ENCODE data around the gene PPIP5K2.

PPIP5K2 gene

DNA sequence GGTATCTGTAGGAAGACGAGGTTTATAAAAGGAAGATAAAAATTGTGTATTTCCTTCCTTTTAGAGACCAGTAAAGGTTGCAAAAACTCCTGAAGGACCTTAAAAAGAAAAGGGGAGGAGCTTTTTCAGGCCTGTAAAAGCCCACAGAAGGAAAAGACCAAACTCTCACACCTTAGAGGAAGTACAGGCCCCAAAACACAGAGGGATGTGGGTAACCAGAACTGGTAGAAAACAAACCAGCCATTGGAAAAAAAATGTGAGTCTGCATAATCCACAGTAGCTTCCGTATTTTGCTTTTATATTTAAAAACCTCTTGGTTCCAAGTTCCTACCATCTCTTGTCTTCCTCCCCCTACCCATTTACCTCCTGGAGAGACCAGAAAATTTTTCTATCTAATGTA lies 8.6 kb upstream of the PPIP5K2 start:
- H3K27me3 ChIP-seq (replicated peaks; ENCODE audit: insufficient read depth, low read length) = no peaks in the 10 kb centered on the region
- H3K79me2 ChIP-seq (ENCODE audit: low read length) = peaks cover 7% of the 10 kb centered on the region; the same call in 1 of the 2 replicates

DNA sequence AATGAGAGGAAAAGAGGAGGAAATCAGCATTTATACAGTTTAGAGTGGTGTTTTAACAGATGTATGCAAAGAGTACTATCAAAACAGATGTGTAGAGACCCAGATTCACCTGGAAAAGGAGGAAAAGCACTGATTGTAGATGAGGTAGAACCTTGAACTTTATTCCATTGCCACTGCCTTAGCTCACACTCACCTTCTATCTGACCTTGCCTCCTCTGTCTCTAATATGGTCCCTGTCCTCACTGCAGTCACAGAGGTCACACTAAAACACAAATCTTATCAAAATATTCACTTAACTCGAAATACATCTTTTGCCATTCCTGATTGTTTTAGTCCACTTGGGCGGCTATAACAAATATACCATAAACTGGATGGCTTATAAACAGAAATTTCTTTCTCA lies 7.2 kb upstream of the PPIP5K2 start:
- Histone ChIP-seq H3K79me2 (ENCODE audit: low read length) (peaks cover 16% of the 10 kb centered on the region), H3K36me3 (replicated peaks; ENCODE audit: insufficient read depth, low read length) (no peaks in the 10 kb centered on the region), H3K9me3 (replicated peaks; ENCODE audit: insufficient read depth, low read length) (no peaks in the 10 kb centered on the region), H3K4me1 (ENCODE audit: low read length) (no peaks in the 10 kb centered on the region), H3K4me3 (ENCODE audit: low read length) (no peak overlapping the region), H3K9ac (ENCODE audit: low read length) (no peak overlapping the region), H3K4me2 (ENCODE audit: low read depth, low read length) (no peak overlapping the region), H3F3A (ENCODE audit: insufficient read depth, low read length) (no peaks in the 10 kb centered on the region), H3K27me3 (replicated peaks; ENCODE audit: insufficient read depth, low read length) (no peaks in the 10 kb centered on the region), H3K27ac (ENCODE audit: low read length) (no peak overlapping the region), H3K9me2 (replicated peaks; ENCODE audit: insufficient read depth, low read length) (no peaks in the 10 kb centered on the region), H4K20me1 (ENCODE audit: insufficient read depth, low read length) (no peaks in the 10 kb centered on the region), H2AFZ (ENCODE audit: low read length) (no peak overlapping the region)
- TF ChIP-seq EZH2phosphoT487 (IDR thresholded peaks at IDR 0.05; ENCODE audit: low read length) (no peak), EZH2 (optimal IDR thresholded peaks at IDR 0.05; ENCODE audit: low read depth, low read length) (no peak)
- TF ChIP-seq, protein P1, sequence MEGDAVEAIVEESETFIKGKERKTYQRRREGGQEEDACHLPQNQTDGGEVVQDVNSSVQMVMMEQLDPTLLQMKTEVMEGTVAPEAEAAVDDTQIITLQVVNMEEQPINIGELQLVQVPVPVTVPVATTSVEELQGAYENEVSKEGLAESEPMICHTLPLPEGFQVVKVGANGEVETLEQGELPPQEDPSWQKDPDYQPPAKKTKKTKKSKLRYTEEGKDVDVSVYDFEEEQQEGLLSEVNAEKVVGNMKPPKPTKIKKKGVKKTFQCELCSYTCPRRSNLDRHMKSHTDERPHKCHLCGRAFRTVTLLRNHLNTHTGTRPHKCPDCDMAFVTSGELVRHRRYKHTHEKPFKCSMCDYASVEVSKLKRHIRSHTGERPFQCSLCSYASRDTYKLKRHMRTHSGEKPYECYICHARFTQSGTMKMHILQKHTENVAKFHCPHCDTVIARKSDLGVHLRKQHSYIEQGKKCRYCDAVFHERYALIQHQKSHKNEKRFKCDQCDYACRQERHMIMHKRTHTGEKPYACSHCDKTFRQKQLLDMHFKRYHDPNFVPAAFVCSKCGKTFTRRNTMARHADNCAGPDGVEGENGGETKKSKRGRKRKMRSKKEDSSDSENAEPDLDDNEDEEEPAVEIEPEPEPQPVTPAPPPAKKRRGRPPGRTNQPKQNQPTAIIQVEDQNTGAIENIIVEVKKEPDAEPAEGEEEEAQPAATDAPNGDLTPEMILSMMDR (IDR thresholded peaks at IDR 0.05; ENCODE audit: low read length) = no peak
- no peak for DNase-seq

More for the DNA sequence above, 8.6 kb upstream of the PPIP5K2 start:
- no peak overlapping the region for H2AFZ ChIP-seq (ENCODE audit: low read length)
- no peaks in the 10 kb centered on the region for H3K4me1 ChIP-seq (ENCODE audit: low read length)
- H3K9ac ChIP-seq (ENCODE audit: low read length) = no peak overlapping the region
- H3K4me2 ChIP-seq (ENCODE audit: low read depth, low read length) = no peak overlapping the region
- no peaks in the 10 kb centered on the region for H3K36me3 ChIP-seq (replicated peaks; ENCODE audit: insufficient read depth, low read length)
- no peaks in the 10 kb centered on the region for H3F3A ChIP-seq (ENCODE audit: insufficient read depth, low read length)
- no peak overlapping the region for H3K27ac ChIP-seq (ENCODE audit: low read length)
- no peaks in the 10 kb centered on the region for H3K9me3 ChIP-seq (replicated peaks; ENCODE audit: insufficient read depth, low read length)
- H3K4me3 ChIP-seq (ENCODE audit: low read length) = no peak overlapping the region
- H4K20me1 ChIP-seq (ENCODE audit: insufficient read depth, low read length) = no peaks in the 10 kb centered on the region
- H3K9me2 ChIP-seq (replicated peaks; ENCODE audit: insufficient read depth, low read length) = no peaks in the 10 kb centered on the region
- TF ChIP-seq, protein P1 (IDR thresholded peaks at IDR 0.05; ENCODE audit: low read length) = no peak
- TF ChIP-seq EZH2 (optimal IDR thresholded peaks at IDR 0.05; ENCODE audit: low read depth, low read length) (no peak), EZH2phosphoT487 (IDR thresholded peaks at IDR 0.05; ENCODE audit: low read length) (no peak)
- DNase-seq = no peak

DNA sequence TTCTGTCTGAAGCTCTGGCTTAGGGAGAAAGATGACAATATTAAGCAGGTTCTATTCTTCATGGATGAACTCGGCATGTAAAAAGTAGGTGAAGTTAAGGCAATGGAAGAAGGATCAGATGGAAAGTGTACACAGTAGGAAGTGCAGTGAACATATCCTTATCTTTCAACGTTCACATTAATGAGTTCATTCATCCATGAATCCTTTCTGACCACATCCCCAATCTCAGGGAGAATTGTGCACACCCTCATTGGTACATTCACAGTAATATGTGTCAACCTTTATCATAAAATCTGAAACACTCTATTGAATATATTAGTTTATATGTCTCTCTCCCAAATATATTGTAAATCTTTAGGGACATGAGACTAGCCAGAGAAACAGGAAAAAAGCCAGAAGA lies 5.7 kb upstream of the PPIP5K2 start:
- H3K27ac ChIP-seq (ENCODE audit: low read length) = no peak overlapping the region

More for the DNA sequence above, 5.7 kb upstream of the PPIP5K2 start:
- H2AFZ ChIP-seq (ENCODE audit: low read length) = no peak overlapping the region
- H3K79me2 ChIP-seq (ENCODE audit: low read length) = peaks cover 23% of the 10 kb centered on the region
- no peak overlapping the region for H3K9ac ChIP-seq (ENCODE audit: low read length)
- H3K4me1 ChIP-seq (ENCODE audit: low read length) = no peaks in the 10 kb centered on the region; the same call in 1 of the 2 replicates
- DNase-seq = no peak
- TF ChIP-seq, protein P1 (IDR thresholded peaks at IDR 0.05; ENCODE audit: low read length) = no peak
- TF ChIP-seq EZH2 (optimal IDR thresholded peaks at IDR 0.05; ENCODE audit: low read depth, low read length) (no peak), EZH2phosphoT487 (IDR thresholded peaks at IDR 0.05; ENCODE audit: low read length) (no peak)
- H3K27me3 ChIP-seq (replicated peaks; ENCODE audit: insufficient read depth, low read length) = no peaks in the 10 kb centered on the region
- peaks cover 9% of the 10 kb centered on the region for H3F3A ChIP-seq (ENCODE audit: insufficient read depth, low read length)
- no peaks in the 10 kb centered on the region for H3K9me3 ChIP-seq (replicated peaks; ENCODE audit: insufficient read depth, low read length)
- H3K4me2 ChIP-seq (ENCODE audit: low read depth, low read length) = no peak overlapping the region
- H3K4me3 ChIP-seq (ENCODE audit: low read length) = no peak overlapping the region
- no peaks in the 10 kb centered on the region for H3K9me2 ChIP-seq (replicated peaks; ENCODE audit: insufficient read depth, low read length)
- no peaks in the 10 kb centered on the region for H3K36me3 ChIP-seq (replicated peaks; ENCODE audit: insufficient read depth, low read length)
- no peaks in the 10 kb centered on the region for H4K20me1 ChIP-seq (ENCODE audit: insufficient read depth, low read length)
